HG02943 (cell line): ENCODE measurements around the gene UGGT2.

Experiments
- ATAC-seq: cut with Tn5 transposase; IDR thresholded peaks from one replicate; pipeline ENCODE4 v1.9.1; 2021; ENCODE audit warnings: mild to moderate bottlenecking, low read depth, moderate library complexity; ENCODE audit not compliant: unreplicated experiment

Gene UGGT2, protein sequence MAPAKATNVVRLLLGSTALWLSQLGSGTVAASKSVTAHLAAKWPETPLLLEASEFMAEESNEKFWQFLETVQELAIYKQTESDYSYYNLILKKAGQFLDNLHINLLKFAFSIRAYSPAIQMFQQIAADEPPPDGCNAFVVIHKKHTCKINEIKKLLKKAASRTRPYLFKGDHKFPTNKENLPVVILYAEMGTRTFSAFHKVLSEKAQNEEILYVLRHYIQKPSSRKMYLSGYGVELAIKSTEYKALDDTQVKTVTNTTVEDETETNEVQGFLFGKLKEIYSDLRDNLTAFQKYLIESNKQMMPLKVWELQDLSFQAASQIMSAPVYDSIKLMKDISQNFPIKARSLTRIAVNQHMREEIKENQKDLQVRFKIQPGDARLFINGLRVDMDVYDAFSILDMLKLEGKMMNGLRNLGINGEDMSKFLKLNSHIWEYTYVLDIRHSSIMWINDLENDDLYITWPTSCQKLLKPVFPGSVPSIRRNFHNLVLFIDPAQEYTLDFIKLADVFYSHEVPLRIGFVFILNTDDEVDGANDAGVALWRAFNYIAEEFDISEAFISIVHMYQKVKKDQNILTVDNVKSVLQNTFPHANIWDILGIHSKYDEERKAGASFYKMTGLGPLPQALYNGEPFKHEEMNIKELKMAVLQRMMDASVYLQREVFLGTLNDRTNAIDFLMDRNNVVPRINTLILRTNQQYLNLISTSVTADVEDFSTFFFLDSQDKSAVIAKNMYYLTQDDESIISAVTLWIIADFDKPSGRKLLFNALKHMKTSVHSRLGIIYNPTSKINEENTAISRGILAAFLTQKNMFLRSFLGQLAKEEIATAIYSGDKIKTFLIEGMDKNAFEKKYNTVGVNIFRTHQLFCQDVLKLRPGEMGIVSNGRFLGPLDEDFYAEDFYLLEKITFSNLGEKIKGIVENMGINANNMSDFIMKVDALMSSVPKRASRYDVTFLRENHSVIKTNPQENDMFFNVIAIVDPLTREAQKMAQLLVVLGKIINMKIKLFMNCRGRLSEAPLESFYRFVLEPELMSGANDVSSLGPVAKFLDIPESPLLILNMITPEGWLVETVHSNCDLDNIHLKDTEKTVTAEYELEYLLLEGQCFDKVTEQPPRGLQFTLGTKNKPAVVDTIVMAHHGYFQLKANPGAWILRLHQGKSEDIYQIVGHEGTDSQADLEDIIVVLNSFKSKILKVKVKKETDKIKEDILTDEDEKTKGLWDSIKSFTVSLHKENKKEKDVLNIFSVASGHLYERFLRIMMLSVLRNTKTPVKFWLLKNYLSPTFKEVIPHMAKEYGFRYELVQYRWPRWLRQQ (N-terminal part only)

DNA sequence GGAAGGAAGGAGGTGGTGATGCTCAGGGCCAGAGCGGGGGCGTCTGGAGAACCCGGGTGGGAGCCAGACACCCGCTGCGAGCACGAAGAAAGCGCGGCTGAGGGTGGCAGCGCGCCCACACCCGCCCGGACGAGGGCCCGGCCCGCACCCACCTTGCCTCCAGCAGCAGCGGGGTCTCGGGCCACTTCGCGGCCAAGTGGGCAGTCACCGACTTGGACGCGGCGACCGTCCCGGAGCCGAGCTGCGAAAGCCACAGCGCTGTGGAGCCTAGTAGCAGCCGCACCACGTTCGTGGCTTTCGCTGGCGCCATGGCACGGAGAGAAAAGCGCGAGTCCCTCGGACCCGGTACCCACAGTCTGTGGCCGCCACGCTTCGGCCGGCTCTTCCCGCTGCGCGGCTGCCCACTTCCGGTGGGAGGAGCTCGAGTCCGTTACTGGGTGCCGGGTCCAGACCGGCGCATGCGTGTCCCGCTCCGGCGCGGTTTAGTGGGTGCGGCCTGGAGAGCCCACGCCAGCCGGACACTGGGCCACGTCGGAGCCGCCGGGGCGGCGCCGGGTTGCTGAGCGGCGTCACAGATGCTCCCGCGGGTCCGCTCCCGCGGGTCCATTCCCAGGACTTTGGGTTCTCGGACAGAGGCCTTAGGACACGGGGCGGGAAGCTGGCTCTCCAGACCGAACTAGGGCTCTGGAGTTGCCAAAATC lies at the start of gene UGGT2:
Gene UGGT2 (minus strand): TSS at position 399 of the 701 bp plus-strand sequence. CDS start 89 bp downstream, at position 310.
- ATAC-seq, result peak; percentile 92

DNA sequence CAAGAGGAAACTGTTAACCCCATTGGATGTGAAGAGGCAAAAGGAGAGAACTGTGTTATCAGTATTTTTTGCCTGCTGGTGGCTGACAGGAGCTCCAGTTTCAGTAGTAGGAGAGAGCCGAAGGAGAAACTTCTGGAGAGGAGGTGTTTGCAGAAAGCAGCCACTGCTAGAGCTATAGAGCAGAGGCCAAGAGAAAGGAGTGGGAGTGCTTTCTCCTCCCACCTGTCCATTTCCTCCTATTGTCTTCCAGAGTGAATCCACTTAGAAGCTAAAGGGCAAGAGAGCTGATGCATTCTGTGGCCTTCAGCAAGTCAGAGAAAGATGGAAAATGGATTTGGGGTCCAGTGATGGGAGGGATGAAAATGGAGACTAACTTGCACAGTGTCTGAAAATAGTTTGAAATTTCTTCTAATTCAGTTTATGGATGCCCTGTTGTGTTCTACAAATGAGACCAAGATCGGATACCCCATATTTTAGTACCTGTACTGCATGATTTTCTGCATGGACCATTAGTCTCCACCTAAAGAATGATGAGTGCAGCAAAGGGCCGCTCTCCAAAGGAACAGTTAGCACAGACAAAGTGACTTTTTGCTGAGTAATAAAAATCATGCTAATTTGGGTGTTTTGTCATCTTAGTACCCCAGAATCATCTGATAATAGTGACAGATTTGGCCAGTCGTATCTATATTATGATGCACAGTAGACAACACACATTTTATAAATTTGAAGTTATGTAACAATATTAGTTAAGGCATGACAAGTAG lies 47.4 kb upstream of the UGGT2 start:
- ATAC-seq, result no peak

DNA sequence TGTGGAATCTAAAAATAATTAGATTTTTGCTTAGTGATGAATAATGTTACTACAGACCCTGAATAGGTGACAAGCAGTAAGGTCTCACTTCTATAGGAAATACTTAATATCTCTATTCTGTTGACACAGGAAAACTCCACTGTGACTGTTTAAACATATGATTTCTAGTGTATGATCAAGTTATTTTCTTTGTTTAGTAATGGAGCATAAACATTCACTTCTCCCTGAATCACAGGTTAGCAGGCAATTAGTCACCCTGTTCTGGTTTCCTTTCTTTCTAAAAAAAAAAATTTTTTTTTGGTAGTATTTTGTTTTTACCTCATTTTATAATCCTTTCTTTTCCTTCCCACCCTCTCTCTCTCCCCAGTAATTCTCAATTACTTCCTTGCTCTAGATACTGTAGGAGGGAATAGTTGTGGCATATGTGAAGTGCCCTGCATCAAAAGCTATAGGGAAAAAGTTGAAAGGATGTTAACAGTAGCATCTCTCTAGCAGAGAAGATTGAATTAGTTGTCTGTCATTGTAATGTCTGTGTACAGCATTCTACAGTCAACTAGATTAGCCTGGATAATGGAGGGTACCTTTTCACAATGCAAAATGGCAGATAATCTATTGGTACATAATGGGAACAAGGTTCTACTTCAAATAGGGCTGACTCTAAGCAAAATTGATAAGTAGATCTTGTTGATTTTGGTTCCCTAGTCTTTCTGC lies 40.2 kb upstream of the UGGT2 start:
- ATAC-seq, result no peak

DNA sequence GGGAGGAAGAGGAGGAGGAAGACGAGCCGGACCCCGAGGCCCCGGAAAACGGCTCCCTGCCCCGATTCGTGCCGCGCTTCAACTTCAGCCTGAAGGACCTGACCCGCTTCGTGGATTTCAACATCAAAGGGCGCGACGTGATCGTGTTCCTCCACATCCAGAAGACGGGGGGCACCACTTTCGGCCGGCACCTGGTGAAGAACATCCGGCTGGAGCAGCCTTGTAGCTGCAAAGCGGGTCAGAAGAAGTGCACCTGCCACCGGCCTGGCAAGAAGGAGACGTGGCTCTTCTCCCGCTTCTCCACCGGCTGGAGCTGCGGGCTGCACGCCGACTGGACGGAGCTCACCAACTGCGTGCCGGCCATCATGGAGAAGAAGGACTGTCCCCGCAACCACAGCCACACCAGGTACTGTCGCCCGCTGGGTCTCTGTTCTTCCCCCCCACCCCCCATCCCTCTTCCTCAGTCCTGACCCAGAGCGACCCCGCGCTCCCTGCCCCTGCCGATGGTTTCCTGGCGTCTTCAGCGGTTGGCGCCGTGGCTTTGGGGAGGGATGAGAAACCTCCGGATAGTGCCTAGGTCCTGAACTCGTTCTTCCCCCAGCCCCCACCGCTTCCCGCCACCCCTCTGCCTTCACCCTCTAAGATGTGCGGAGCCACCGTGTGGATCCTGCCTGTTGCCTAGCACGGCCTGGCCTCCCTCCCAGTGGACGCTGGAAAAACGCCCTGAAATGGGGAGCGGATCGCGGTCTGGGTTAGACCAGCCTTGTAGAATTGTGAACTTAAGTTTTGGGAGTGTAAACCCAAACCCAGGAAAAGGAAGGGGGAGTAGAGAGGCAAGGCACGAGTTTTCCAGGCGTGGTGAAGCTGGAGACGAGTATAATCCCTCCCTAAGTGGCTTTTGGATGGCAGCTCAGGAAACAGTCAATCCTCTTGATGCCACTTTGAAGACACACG lies 38.2 kb upstream of the UGGT2 start:
- ATAC-seq, result no peak

DNA sequence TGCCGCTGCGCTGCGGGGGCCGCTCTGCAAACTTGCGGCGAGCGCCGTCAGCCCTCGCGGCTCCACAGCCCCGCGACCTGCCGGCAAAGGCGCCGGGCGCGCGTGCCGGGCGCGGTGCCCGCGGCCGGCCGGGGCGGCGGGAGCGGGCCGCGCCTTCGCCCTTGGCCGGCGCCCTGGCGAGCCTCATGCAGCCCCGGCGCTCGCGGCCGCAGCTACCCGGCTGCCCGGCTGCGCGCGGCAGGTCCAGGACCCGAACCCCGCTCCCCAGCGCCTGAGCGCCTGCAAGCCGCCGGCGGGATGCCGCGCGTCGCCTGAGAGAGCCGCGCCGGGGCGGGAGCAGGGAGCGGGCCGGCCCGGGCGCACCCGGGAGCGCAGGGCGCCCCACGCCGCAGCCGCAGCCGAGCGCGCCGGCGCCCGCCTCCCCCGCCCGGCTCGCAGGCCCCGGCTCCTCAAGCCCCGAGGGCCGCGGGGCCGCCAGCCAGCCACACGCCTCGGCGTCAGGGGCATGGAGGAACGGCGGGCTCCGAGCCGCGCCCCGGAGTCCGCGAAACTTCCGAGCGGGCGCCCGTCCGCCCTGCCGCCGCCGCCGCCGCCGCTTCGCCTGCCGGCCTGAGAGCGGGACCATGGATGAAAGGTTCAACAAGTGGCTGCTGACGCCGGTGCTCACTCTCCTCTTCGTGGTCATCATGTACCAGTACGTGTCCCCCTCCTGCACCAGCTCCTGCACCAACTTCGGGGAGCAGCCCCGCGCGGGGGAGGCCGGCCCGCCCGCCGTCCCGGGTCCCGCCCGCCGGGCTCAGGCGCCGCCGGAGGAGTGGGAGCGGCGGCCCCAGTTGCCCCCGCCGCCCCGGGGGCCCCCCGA lies 37.3 kb upstream of the UGGT2 start:
- ATAC-seq, result no peak

DNA sequence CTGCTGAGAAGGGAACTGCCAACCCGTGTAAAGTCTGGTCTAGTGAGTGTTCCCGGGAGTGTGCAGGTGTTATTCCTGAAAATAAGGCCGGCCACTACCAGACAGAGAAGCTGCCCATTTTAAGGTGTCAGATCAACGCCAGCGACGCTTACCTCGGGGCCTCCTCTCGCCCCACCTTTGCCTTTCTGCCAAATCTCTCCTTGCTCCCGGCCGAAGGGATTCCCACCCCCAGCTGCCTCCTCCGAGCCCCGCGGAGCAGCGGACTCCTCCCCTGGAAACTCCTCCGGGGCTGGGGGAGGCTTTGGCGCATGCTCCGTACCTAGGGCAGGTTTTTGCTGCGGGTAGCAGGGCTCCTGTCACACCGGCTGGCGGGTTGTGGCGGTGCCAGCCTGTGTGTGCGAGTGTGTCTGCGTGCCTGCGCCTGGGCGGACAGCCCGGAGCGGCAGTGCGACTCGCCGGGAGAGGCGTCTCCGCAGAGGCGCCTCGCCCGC lies 36.6 kb upstream of the UGGT2 start, which contains the start of gene HS6ST3:
Gene HS6ST3 (plus strand): TSS at position 359 of the 491 bp plus-strand sequence.
- no peak for ATAC-seq

DNA sequence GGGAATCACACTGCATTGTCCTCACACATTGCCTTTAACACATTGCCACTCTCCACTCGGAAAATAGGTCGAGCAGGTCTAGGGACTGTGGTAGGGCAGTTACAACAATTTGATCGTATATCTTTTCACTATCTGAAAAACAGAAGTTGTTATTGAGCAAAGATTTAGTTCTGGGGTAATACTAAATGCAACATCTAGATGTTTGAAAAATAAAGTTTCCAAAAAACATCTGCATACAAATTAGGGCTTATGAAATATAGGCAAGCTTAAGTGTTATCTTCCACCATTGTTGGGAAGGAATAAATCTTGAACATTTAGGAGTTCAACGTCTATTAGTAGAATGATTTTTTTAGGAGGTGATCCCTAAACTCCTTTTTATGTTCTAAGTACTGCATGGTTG lies 35.9 kb upstream of the UGGT2 start:
- ATAC-seq, result no peak

DNA sequence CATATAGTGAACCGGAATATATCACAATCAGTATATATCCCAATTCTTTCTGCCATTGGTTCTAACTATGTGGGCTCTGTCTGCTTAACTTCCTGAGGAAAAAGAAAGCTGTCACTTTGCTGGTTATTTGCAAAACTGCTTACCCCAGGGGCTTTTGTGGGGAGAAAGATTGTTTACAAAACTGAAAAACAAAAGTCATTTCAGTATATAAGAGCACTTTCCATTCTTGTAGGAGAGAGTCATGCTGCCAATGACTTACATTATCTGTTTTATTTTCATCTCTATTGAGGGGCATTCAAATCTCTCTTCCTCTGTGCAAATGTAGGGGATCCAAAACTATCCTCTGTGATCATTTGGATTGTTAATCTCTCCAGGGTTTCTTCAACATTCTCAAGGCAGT lies 33.5 kb upstream of the UGGT2 start:
- ATAC-seq, result no peak

DNA sequence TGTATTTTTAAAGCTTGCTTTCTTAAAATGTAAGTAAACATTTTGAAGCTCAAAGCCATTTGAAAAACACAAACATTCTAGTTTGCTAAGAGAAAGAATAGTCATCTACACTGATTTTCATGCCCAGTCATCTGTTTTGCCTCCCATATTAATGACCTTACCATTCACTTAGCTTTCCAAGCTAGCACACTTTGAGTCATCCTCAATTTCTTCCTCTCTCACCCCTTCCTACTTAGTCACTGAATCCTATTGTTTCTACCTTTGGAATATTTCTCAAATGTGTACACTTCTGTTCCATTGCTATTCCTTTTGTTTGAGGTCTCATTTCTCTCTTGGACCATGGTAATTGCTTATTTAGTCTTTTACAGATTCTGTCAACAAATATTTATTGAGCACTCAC lies 29.4 kb upstream of the UGGT2 start:
- no peak for ATAC-seq

DNA sequence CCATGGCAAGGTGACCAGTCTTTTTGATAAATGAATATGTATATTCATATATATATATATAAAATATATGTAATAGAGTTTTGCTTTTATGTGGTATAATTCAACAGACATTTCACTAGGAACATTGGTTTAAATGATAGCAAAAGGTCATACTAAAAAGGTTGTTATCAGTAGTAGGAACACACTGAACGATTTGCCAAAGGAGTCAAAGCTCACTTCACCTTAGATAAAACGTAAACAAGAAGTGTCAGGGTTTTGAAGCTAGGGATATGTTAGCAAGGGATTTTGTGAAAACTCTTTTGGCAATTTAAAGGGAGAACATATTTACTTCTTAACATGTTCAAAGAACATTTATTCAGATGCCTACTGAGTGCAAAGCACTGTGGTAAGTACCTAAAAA lies 28.7 kb upstream of the UGGT2 start:
- no peak for ATAC-seq

DNA sequence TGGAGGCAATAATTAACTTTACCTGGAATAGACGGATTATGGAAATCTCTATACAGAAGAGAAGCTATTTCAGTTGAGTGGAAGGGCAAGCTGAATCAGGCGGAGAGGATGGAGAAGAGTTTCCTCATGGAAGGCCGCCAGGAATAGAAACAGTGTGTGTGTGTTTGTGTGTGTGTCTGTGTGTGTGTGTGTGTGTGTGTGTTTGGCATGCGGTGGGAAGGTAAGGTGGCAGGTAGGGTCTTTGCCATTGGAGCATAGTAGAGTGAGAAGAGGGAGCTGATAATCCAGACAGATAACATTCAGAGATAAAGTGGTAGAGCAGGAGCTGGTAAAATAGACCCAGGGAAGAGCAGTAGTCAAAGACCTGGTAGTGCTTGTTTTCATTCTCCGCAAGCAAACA lies 27.5 kb upstream of the UGGT2 start:
- ATAC-seq, result no peak

DNA sequence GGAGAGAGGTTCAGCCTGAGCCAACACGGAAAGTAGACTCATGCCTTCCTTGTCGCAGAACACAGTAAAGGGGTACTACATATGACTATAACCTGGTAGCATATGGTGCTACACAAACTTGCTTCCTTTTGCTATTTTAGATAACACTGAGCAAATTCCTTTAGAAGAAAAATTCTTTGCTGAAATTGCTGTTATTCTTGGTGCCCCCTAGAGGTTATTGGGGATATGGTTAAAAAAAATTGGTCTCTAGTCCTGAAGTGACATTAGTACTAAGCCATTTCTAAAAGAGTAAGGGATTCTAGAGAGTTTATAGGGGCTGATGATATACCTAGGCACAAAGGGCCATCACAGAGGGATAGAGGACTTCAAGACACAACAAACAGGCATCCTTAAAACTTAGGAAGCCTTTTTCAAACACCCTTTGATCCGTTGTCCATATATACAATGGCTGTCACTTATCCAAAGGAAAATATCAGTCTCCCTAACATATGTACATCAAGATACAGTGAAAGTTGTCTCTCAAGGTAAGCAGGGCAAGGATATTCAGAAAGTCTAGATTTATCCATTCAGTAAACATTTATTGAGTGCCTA lies 22.8 kb upstream of the UGGT2 start:
- ATAC-seq, result no peak

DNA sequence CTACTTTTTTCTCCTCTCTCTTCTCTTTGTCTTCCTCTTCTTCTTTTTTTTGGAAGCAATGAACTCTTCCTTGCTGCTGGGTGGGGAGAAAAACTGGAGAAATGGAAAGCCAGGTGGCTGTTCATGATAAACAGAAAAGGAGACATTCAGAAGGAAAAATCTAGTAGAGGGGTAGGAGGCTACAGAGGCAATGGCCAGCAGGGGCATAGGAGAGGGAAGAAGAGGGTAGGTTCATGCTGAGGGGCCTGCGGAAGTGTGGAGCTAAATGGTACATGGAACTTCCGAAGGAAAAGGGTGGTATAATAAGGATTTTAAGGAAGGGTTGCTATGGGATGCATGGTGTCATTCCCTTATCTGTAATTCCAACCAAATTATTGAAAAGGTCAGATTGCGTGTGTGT lies 19.2 kb upstream of the UGGT2 start:
- no peak for ATAC-seq

DNA sequence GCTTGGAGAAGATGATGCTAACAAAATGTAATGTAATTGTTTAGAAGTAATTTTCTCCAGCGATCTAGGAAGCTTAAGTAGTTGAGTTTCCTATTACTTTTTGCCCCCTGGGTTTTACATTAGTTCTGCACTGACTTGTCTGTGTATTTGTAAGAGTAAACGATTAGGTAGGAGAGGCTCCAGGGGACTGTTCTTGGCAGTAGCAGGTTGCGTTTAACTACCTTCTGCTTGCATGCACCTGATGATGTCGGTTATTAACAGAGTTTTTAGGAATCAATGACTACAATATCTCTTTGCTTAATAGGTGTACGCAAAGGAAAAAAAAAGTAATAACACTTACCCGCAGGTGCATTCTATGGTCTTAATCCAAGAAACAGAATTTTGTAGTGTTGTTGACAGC lies 18.3 kb upstream of the UGGT2 start:
- no peak for ATAC-seq

DNA sequence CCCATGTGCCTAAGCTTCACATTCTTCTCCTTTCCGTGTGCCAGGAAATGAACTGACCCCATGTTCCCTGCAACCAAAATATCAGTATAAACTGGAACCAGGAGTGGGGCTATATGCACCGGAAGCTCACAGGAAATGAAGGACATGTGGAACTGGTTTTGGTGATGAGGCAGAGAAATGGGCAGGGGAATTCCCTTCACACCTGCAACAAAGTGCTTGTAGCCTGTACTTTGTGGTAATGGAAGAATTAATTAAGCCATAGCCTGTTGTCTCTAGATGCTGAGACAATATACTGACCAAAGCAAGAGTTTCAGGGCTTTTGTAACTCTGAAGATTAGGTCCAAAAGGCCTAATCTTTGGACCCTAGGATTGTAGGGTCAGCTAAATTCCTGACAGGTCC lies 15.5 kb upstream of the UGGT2 start:
- no peak for ATAC-seq

DNA sequence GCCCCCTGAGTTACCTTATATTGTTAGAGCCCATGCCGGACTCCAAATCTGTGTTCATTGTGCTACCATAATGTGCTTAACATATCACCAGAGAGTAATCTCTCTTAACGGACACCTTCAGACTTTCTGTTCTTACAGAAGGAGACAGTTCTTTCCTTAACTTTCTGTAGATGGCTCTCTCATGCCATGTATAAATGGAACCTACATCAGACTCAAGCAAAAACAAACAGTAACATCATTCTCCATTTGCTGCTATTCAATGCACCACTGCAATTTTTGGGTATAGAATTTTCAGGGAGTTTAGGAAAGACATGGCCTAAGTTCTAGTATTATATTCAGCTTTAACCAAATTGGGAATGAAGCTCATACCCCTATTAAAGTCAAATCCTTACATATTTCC lies 12.6 kb upstream of the UGGT2 start:
- no peak for ATAC-seq
